ENCODE measurements around the gene BCAS4. TPM values are rescaled to one million over a fixed set of nuclear protein-coding genes. Genes with fewer than 3 reads are reported as not detected.

Gene BCAS4
- total RNA-seq, 1 donor from 2014 or later: 9.0 TPM

DNA sequence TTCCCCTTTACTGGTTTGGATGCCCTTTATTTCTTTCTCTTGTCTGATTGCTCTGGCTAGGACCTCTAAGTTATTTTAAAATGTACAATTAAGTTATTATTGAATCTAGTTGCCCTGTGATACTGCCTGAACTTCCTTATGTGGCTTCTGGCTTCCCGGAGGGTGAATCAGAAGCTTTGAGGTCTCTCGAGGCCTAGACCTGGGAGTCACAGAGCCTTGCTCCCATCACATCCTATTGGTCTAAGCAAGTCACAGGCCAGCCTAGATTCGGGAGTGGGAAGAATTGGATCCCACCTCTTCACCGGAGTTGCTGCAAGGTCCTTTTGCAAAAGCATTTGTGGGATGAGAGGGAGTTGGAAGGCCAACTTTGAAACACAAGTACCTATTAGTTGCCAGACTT, 15.2 kb downstream of the BCAS4 start:
- TF ChIP-seq, protein P1, sequence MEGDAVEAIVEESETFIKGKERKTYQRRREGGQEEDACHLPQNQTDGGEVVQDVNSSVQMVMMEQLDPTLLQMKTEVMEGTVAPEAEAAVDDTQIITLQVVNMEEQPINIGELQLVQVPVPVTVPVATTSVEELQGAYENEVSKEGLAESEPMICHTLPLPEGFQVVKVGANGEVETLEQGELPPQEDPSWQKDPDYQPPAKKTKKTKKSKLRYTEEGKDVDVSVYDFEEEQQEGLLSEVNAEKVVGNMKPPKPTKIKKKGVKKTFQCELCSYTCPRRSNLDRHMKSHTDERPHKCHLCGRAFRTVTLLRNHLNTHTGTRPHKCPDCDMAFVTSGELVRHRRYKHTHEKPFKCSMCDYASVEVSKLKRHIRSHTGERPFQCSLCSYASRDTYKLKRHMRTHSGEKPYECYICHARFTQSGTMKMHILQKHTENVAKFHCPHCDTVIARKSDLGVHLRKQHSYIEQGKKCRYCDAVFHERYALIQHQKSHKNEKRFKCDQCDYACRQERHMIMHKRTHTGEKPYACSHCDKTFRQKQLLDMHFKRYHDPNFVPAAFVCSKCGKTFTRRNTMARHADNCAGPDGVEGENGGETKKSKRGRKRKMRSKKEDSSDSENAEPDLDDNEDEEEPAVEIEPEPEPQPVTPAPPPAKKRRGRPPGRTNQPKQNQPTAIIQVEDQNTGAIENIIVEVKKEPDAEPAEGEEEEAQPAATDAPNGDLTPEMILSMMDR (conservative IDR thresholded peaks at IDR 0.05): no peak
- Mint-ChIP-seq H3K27ac (ENCODE audit: unreplicated experiment) (no peak overlapping the region), H3K36me3 (ENCODE audit: low read depth) (no peaks in the 10 kb centered on the region), H3K4me3 (no peak overlapping the region), H3K9me3 (no peaks in the 10 kb centered on the region), H3K27me3 (ENCODE audit: low read depth) (no peaks in the 10 kb centered on the region), H3K4me1 (peaks cover 16% of the 10 kb centered on the region)
- DNase-seq (ENCODE audit: low read depth, low spot score): no peak

- no peaks in the 10 kb centered on the region for H3K9me3 Mint-ChIP-seq
- H3K36me3 Mint-ChIP-seq (ENCODE audit: low read depth): no peaks in the 10 kb centered on the region
- peaks cover 24% of the 10 kb centered on the region for H3K4me1 Mint-ChIP-seq
- H3K27ac Mint-ChIP-seq (ENCODE audit: unreplicated experiment): no peak overlapping the region
- H3K4me3 Mint-ChIP-seq: no peak overlapping the region
- no peaks in the 10 kb centered on the region for H3K27me3 Mint-ChIP-seq (ENCODE audit: low read depth)
- no peak for DNase-seq (ENCODE audit: low read depth, low spot score)
- TF ChIP-seq, protein P1 (conservative IDR thresholded peaks at IDR 0.05): no peak
These were observed 16.0 kb downstream of the BCAS4 start for GRCh38 chr20:50810842-50811241.

DNA sequence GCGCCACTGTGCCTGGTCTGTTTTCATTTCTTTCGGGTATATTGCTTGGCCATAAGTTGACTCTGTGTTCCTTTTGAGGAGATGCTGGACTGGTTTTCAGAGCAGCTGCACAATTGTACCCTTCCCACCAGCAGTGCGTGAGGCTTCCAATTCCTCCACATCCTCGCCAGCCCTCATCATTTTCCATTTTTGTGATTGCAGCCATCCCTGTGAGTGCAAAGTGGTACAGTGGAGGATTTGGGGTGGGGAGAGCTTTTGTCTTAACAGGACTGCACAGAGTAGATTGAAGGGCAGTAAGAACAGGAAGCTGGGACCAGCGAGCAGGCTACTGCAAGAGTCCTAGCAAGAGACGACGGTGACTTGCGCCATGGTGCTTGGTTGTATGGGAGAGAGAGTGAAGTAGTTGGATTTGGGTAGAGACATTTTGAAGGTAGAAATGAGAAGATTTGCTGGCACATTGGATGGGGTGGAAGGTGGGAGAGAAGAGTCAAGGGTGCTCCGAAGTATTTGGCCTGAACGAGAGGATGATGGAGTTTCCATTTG, 18.3 kb downstream of the BCAS4 start:
- H3K27me3 Mint-ChIP-seq (ENCODE audit: low read depth): no peaks in the 10 kb centered on the region
- H3K4me3 Mint-ChIP-seq: no peak overlapping the region
- no peak for DNase-seq (ENCODE audit: low read depth, low spot score)
- no peaks in the 10 kb centered on the region for H3K9me3 Mint-ChIP-seq
- no peaks in the 10 kb centered on the region for H3K36me3 Mint-ChIP-seq (ENCODE audit: low read depth)
- H3K27ac Mint-ChIP-seq (ENCODE audit: unreplicated experiment): no peak overlapping the region
- peaks cover 30% of the 10 kb centered on the region for H3K4me1 Mint-ChIP-seq
- TF ChIP-seq, protein P1 (conservative IDR thresholded peaks at IDR 0.05): no peak

DNA sequence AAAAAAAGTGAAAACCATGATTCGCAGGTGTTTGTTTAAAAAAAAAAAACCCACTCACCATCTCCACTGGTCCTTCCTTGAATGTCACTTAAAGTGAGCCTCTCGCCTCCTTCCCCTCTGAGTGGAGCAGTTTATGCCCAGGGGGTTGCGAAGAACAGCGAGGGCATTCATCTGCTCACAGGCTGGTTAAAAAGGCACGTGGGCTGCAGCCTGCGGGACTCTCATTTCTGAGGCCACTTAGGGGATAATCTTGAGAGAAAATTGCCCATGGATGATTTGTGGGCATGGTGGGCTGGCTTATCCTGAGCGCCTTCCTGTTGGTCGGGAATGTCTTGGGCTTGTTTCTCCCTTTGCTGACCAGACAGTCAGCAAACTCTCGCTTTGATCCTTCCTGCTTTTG, 18.9 kb downstream of the BCAS4 start:
- peaks cover 4% of the 10 kb centered on the region for H3K9me3 Mint-ChIP-seq
- DNase-seq (ENCODE audit: low read depth, low spot score): no peak
- H3K36me3 Mint-ChIP-seq (ENCODE audit: low read depth): peaks cover 2% of the 10 kb centered on the region
- no peaks in the 10 kb centered on the region for H3K27me3 Mint-ChIP-seq (ENCODE audit: low read depth)
- peak overlapping the region; percentile 82 for H3K27ac Mint-ChIP-seq (ENCODE audit: unreplicated experiment)
- peaks cover 36% of the 10 kb centered on the region for H3K4me1 Mint-ChIP-seq
- no peak overlapping the region for H3K4me3 Mint-ChIP-seq
- TF ChIP-seq, protein P1 (conservative IDR thresholded peaks at IDR 0.05): no peak

DNA sequence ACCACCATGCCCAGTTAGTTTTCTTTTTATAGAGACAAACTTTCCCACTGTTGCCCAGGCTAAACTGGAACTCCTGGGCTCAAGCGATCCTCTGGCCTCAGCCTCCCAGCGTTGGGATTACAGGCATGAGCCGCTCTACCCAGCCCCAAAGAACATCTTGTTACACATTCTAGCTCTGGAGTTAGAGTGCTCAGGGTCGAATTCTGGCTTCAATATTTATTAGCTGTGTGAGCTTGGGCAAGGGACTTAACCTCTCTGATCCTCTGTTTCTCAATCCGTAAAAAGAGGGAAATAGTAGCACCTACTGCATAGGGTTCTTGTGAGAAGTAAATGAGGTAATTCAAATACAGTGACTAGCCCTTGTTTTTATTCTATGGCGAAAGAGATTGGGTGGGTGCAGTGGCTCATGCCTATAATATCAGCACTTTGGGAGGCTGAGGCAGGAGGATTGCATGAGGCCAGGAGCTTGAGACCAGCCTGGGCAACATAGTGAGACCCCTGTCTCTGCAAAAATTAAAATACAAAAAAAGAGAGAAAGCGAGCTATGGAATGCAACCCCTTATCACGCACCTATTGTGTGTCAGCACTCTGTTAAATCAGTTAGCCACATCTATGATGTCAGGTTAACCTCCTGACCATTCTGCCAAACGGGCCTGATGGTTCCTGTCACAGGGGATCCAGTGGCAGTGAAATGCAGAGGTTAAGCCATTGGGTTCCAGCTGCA, 19.7 kb downstream of the BCAS4 start:
- no peak for DNase-seq (ENCODE audit: low read depth, low spot score)
- H3K4me1 Mint-ChIP-seq: peaks cover 36% of the 10 kb centered on the region
- no peaks in the 10 kb centered on the region for H3K27me3 Mint-ChIP-seq (ENCODE audit: low read depth)
- TF ChIP-seq, protein P1 (conservative IDR thresholded peaks at IDR 0.05): no peak
- peaks cover 2% of the 10 kb centered on the region for H3K36me3 Mint-ChIP-seq (ENCODE audit: low read depth)
- H3K27ac Mint-ChIP-seq (ENCODE audit: unreplicated experiment): no peak overlapping the region
- H3K9me3 Mint-ChIP-seq: peaks cover 4% of the 10 kb centered on the region
- H3K4me3 Mint-ChIP-seq: no peak overlapping the region

Data from neural crest cell (in vitro differentiated cells).